Fibroblast of skin of left biceps (primary cell): Measurements from ENCODE around the gene DKK3.

Experiments
- DNase-seq, 2 experiments: peaks; one replicate each; pipeline ENCODE4 v3.0.0-alpha.2; 2013; ENCODE audit warnings: low read depth in 2 of 2

DKK3 gene

DNA sequence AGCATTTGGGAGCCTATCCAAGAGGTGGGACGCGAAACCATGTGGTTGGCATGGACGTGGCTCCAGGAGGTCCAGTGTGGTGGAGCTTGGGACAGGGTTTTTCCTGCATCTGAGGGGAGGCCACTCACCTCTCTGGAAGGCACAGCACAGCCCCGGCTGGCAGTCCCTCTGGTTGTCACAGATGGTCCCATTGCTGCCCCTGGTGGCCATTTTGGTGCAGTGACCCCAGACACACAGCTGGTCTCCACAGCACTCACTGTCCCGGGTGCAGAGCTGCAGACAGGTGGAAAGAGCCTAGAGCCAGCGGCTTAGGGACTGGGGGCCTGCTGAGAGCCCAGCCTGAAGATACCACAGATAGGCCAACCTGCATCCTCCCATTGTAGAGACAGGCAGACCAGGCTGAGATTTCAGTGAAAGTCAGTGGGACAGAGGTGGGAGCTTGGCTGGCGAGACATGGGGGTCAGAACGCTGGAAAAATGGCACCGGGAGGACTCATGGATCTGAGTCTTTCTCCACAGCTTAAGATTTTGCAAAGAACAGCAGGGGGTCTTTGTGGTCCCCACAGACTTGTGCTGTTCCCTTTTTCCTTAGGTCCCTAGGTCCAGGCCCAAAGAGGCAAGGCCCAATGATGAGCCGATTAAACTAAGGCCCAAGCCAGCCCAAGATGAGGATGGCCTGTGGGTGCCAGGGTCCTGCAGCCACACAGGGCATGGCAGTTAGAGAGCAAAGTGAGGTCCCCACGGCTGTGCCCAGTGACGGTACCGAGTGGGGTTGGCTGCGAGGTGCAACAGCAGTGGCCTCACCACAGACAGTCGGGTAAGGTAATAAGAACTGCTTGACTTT, 41.4 kb downstream of the DKK3 start:
- DNase-seq: no peak

DNA sequence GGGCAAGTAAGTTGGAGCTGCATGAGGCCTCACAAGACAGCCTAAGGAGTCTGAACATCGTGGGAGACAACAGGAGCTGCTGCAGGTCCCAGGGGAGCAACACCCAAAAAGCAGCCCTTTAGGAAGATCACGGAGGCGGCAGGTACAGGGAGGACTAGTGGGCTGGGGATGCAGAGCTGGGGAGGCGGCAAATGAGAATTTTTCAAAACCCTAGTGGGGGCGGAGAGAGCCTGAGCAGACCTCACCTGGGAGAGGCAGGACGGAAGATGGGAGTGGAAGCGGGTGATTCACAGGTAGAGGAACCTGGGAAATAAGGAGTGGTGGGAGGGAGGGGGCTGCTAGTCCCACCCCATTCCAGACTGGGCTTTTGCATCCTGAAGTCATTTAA, 42.1 kb downstream of the DKK3 start:
- DNase-seq: no peak

DNA sequence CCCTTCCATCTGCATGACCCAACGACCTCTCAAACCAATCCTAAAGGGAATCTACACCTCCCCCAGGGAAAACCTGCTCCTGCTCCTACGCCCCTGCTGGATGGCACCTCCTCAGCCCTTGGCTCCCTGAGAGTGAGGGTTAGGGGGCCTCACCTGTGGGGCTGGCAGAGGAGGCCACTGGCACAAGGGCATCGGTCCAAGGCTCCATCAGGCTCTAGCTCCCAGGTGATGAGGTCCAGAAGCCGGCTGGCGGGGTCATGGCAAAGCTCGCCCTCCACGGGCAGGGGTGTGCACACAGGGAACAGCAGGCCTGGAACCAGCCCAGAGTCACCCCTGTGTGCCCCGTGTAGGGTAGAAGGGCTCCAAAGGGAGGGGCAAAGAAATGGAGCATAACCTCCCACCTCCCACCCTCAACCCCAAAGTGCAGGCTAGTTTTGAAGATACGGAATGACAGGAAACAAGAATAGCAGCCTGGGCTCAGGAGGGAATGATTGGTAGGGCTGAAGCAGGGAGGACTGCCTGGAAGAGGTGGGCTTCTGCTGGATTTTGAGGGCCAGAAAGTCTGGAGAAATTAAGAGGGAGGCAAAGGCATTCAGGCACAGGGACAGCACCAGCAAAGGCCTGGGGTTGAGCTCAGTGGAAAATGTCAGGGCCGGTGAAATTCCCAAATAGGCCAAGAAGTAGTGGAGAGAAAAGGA, 42.6 kb downstream of the DKK3 start:
- no peak for DNase-seq

DNA sequence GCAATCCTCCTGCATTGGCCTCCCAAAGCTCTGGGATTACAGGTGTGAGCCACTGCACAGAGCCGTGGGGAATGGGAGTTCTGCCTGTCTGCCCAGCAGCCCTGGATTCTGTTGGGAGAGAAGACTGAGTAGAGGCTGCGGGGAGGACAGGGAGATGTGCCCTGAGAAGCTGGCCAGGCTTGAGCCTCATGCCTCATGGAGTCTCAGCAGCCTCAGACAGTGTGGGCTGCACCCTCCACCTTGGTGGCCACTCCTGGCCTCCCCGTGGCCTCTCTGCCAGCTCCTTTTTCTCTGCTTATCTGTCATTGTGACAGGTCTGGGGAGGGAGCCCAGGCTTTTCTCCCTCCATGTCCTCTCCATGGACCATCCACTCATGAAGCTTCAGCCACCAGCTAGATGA, 43.2 kb downstream of the DKK3 start:
- DNase-seq: no peak

DNA sequence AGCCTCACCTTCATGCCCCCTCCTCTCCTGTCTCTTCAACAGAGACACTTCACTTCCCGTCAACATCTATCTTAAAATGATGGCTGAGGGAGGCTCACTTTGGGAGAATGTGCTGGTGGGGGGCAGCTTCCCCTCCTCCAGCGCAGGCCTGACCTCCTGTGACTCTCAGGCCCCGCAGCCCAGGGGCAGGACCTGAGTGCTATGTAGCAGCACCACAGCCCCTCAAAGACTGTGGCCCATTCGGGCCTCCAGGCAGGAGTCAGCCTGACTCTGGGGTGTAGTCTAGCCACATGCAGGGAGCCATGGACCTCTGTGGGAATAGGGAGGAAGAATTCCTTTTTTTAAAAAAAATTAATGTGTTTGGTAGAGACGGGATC, 43.7 kb downstream of the DKK3 start:
- DNase-seq: no peak

DNA sequence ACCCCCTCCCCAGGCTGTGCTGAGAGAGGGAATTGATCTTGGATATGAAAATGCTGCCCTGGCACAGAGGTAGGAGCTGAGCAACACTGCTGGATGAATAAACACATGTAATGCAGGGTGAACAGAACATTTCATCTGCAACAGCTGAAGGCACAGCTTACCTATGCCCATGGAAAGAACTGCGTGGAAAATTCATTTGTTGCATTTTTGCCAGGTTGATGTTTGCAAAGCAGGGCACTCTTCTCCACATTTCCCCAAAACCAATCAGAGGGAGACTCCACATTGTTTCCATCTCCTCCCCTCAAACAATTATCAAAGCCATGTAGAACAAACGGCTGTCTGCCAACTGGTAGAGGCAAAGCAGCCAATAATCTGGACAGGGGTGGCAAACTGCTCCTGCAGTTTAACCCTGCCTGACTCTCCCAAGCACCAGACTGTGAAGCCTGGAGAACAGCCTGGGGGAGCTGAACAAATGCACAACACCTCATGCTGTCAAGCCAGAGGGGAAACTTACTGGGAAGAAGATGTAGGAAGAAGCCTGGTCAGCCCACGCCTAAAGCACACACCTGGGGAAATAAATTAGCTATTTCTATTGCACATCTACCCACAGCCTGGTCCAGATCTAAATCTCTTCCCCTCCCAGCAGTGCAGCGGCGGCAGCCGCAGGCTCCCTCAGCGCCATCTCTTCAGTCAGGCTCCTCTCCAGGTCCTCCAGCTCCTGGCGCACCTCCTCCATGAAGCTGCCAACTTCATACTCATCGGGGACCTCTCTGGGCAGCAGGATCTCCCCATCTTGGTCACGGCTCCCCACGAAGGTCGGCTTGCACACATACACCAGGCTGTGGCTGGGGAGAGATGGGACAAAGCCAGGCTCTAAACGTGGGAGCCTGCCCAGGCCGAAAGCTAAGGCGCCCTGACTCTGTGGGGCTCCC, 44.3 kb downstream of the DKK3 start:
- no peak for DNase-seq

DNA sequence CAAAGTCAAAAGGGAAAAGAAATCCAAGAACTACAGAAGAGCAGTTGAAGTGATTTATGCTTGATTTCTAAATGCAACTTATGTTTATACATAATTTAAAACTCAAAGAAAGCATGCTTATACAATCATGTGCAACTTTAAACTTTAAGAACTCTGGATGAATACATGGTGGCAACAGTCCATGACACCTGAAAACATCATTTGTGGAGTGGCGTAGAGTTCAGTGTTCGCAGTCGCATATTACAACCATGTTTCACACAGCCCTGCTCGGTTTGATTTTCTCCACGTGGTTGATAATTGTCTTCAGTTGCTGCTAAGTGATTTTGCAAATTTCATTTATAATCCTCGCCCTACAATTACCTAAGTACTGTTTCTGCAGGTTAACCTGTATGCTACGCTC, 45.4 kb downstream of the DKK3 start:
- no peak for DNase-seq

DNA sequence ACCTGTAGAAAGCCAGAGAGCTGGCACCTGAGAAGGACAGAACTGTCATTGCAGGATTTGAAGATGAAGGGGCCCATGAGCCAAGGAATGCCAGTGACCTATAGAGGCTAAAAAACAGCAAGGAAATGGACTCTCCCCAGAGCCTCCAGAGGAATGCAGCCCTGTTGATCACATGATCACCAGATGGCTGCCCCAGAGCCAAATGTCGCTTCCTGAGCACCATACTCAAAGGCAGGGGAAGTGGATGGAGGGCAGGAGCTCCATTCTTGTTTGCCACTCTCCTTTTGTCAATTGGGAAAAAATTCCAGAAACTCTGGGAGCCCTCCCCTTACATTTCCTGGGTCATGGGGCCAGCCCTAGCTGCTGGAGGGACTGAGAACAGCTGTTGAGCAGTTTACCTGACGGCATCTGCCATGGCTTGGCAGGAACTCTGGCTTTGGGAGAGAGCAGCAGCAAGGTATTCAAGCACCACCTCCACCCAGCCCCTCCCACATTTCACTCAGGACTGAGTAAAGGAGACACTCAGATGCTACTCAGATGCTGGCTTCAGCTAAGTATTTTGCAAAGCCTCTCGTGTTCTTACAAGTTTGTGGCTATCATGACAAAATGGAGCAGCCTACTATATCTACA, 46.9 kb downstream of the DKK3 start:
- DNase-seq: no peak

DNA sequence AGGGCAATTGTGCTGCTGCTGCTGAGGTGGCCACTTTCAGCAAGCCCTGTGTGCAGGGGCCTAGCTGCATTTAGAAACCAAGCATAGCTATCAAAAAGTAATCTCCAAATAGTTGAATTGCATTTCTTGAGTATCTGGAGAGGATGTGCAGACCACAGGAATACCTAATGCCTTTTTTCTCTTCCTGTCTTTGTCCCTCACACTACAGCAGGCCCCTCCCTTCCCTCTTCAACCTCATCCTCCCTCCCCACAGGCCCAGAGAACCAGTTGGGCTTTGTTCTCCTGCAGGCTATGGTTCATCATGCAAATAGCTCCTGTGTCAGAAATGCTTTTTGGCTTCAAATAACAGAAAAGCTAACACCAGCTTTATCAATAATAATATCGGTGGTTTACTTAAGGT, 47.7 kb downstream of the DKK3 start:
- no peak for DNase-seq

DNA sequence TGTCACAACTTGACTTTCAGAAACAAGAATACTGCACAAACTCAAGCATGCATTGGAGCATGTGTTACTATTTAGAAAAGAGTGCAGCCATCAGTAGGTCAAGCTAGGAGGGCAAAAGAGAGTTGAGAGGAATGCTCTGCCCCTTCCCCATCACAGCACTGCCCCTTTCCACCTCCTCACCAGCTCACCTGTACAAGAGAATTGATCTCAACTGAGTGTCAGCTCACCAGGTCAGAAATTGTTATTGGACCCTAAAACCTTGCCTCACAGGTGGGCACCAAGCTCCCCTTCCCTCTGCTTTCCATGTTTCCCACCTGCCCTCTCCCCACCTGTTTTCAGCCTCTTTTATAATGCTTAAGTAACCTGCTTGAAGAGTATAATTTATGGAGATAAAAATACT, 48.8 kb downstream of the DKK3 start:
- no peak for DNase-seq

DNA sequence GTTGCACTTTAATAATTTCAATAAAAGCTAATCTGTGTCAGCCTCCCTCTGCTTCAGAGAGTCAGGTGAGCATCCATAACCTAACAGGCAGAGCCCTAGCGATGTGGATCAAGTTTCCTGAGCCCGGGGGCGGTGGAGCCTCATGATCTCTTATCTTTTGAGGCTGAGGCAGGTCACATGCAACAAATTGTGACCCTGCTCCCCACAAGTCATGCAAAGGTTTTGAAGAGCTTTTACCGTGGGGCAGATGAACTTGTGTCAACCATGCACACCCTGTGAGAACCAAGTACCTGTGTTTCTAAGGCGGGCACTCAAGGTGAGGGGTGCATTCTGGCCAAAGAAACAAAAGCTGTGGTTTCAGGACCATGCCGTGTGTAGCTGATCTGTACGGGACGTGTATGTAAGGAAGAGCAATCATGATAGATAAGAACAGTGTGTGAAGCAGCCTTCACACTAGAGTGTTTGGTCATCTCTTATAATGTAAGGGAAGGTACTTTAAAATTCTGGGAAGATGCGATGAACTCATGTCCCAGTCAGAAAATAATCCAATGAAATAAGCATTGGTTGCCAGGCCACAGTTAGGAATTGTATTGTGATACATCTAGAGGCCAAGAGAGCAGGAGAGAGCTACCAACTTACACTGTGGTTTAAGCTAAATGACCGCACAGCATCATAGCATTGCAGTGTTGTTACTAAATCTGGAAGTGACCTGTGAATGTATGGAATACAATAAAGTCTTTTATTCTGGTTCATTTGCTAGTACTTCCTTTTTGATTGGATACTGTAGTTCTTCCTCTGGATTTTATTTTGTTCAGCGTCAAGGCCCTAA, 49.8 kb downstream of the DKK3 start:
- DNase-seq: no peak

DNA sequence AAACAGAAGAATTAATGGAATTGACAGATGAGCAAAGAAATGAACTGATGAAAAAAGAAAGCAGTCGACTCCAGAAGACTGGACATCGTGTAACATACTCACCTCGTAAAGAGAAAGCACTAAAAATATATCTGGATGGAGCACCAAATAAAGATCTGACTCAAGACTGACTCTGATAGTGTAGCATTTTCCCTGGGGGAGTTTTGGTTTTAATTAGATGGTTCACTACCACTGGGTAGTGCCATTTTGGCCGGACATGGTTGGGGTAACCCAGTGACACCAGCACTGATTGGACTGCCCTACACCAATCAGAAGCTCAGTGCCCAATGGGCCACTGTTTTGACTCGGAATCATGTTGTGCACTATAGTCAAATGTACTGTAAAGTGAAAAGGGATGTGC, 52.4 kb downstream of the DKK3 start:
- DNase-seq: no peak

DNA sequence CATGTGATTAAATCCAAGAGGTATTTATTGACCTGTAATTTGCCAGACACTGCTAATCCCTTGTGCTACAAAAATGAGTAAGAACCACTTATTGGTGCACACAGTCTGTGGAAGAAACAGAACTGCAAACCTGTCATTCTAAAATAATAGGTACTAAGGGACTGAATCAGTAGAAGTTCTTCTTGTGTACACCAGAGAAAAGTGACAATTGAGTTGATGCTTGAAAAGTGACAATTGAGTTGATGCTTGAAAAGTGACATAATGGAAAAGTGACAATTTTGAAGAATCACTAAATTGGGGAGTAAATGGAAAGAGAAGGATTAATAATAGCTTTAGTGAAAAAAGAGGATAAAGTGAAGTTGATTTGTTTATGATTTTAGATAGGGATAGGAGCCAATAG, 56.4 kb downstream of the DKK3 start:
- DNase-seq: no peak

DNA sequence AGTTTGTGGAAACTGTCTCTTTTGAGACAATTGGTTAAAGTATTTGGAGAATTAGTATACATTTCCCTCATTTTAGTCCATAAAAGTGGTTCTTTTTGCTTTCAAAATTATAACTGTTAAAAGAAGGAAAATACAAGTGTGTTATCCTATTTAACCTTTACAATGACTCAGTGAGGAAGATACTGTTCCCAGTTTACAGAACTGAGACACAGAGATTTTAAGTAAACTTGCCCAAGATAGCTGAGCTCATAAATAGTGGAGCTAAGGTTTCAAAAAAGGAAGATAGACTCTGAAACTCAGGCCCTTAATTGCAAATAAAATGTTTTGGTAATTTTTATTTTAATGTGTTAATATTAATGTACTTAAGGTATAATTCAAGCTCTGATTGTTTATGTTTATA, 58.9 kb downstream of the DKK3 start:
- DNase-seq: no peak

DNA sequence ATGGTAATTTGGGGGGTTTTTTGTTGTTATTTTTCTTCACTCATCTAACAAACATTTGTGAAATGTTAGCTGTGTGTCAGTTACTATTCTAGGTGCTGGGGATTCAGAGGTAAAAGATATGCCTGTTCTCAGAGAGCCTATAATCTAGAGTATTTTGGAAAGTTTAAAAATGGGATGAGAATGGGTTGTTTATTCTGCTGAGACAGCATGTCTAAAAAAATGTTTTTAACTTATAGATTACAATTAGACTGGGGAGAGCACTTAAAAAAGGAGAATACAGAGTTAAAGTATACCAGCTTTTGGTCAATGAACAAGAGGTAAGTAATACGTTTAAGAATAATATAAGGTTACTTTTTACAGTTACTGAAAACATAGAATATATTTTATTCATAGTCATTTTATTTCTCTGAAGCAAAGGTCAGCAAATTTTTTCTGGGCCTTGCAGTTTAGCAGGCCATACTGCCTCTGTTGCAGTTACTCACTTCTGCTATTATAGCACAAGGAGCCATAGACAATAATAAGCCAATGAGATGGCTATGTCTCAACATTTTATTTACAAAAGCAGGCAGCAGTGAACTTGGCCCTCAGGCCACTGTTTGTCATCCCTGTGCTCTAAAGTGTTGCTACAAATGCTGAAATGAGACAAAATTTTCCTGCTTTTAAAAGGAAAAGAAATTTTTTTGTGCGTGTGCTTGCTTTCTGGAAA, 60.0 kb downstream of the DKK3 start:
- DNase-seq: no peak

DNA sequence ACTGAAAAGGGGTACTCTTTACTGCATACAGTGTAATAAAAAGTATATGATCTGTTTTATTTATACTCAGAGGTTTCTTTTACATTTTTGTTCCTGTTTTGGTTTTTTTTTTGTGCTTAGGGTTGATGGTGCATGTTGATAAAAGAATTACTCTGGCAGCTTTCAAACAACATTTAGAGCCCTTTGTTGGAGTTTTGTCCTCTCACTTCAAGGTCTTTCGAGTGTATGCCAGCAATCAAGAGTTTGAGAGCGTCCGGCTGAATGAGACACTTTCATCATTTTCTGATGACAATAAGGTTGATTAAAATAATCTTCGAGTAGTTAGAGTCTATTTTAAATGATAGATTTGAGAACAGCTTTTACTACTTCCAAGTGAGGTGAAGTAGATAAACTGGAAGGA, 60.6 kb downstream of the DKK3 start:
- no peak for DNase-seq

DNA sequence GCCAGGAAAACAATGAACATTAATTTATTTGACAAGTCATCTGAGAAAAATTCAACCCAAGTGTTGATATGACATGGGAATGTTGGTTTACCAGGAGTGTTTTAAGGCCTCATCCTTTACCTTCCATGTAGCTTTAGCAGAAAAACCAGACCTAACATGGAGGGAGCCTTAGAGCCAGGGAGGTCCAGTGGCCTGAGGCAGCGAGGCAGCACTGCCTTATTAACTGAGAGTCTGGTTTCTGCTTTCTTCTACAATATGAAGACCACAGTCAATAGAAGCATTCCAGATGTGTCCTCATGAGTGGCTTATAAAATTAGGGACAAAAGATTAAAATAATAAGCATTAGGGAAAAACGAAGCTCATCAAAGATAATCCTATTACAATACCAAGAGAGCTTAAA, 61.5 kb downstream of the DKK3 start:
- DNase-seq: no peak

DNA sequence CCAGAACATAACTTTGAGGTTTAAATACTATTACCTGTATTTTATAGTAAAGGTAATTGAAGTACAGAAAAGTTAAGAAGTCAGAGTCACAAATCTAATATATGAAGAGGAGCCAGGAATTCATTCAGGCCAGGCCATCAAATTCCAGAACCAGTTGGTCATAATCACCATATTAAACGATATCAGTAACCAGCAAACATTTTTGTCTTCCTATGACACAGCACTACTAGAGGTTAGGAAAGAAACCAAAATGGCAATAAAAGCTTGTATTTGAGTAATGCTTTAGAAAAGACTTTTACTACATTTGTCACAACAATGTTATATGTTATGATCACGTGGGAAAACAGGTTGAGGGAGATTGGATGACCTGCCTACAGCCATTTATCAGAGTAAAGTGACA, 62.2 kb downstream of the DKK3 start:
- no peak for DNase-seq

DNA sequence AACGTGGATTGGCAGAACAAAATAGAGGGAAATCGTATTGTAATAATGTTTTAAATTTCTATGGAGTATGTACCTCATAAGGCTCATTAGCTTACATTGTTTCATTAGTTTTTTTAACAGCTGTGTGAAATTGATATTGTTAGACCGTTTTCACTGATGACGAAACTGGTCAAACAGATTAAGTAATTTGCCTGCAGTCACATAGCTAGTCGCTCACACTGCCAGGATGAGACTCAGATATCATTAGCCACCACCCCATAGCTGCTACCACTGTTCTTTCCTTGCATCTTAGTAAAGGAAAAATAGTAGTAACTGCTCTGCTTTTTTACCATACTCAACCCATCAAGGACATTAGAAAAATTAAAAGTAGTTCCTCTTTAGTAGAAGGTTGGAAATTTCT, 64.0 kb downstream of the DKK3 start:
- no peak for DNase-seq

DNA sequence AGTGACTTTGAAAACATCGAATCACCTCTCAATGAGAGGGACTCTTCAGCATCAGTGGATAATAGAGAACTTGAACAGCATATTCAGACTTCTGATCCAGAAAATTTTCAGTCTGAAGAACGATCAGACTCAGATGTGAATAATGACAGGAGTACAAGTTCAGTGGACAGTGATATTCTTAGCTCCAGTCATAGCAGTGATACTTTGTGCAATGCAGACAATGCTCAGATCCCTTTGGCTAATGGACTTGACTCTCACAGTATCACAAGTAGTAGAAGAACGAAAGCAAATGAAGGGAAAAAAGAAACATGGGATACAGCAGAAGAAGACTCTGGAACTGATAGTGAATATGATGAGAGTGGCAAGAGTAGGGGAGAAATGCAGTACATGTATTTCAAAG, 65.8 kb downstream of the DKK3 start:
- DNase-seq: no peak

DNA sequence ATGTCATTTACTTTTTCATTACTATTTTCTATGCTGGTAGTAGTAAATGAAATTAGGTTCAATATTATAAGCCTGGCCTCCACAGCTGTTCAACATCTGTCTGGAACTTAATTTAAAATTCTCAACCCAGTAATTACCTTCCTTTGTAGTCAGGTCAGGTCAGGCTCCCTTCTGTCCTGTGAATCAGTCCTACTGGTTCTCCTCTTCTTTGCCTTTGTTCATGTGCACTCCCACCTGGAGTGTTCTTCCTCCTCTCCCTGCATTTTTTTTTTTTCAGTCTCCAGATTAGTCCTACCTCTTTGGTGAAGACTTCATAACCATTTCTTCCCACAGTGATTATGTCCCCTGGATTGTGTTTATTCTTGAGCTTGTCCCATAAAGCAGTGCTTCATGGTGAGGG, 67.9 kb downstream of the DKK3 start:
- no peak for DNase-seq
